ENCODE measurements around the gene CHMP1A.
"Not testable (repeated sequence)": the region's sequence is repeated elsewhere in the genome, so short reads cannot be mapped to it uniquely, and the experiment has no call there.

The CHMP1A gene

GRCh38 chr16:89656435-89657121, 930 bp downstream of the CHMP1A start:
- DNase-seq: no peak

GRCh38 chr16:89655062-89655643, 2.4 kb downstream of the CHMP1A start:
- DNase-seq: no peak

- DNase-seq: no peak
Measured at GRCh38 chr16:89653656-89654295, 3.7 kb downstream of the CHMP1A start.

- DNase-seq: no peak
Measured at GRCh38 chr16:89651584-89651983, 5.9 kb downstream of the CHMP1A start.

- no peak for DNase-seq
Measured at GRCh38 chr16:89646906-89647305, 10.6 kb downstream of the CHMP1A start.

- no peak for DNase-seq
Measured at GRCh38 chr16:89646270-89646669, 11.2 kb downstream of the CHMP1A start.

- DNase-seq: no peak
Measured at GRCh38 chr16:89645122-89645521, 12.4 kb downstream of the CHMP1A start.

GRCh38 chr16:89643769-89644300, 13.7 kb downstream of the CHMP1A start:
- DNase-seq: no peak

- DNase-seq: no peak
Measured at GRCh38 chr16:89642574-89642973, 14.9 kb downstream of the CHMP1A start.

- DNase-seq: no peak
Measured at GRCh38 chr16:89641458-89642119, 15.9 kb downstream of the CHMP1A start.

- DNase-seq: no peak
Measured at GRCh38 chr16:89639385-89639784, 18.1 kb downstream of the CHMP1A start.

GRCh38 chr16:89638455-89638854, 19.1 kb downstream of the CHMP1A start:
- no peak for DNase-seq

GRCh38 chr16:89637379-89637778, 20.1 kb downstream of the CHMP1A start:
- no peak for DNase-seq

- DNase-seq: no peak
Measured at GRCh38 chr16:89636663-89637062, 20.8 kb downstream of the CHMP1A start.

- DNase-seq: not testable (repeated sequence)
Measured at GRCh38 chr16:89634463-89635385, 22.8 kb downstream of the CHMP1A start.

GRCh38 chr16:89633064-89633631, 24.4 kb downstream of the CHMP1A start:
- DNase-seq: no peak

- DNase-seq: no peak
Measured at GRCh38 chr16:89629827-89630610, 27.5 kb downstream of the CHMP1A start.

- DNase-seq: no peak
Measured at GRCh38 chr16:89624777-89625761, 32.4 kb downstream of the CHMP1A start.

- DNase-seq: no peak
Measured at GRCh38 chr16:89623511-89624261, 33.8 kb downstream of the CHMP1A start.

Data from stimulated activated CD4-positive, alpha-beta T cell treated with anti-CD3 and anti-CD28 coated beads, Interleukin-4, amount 100 ng/mL, for 24 hours (primary cell).